ENCODE data around the gene INSM2.

INSM2 gene

DNA sequence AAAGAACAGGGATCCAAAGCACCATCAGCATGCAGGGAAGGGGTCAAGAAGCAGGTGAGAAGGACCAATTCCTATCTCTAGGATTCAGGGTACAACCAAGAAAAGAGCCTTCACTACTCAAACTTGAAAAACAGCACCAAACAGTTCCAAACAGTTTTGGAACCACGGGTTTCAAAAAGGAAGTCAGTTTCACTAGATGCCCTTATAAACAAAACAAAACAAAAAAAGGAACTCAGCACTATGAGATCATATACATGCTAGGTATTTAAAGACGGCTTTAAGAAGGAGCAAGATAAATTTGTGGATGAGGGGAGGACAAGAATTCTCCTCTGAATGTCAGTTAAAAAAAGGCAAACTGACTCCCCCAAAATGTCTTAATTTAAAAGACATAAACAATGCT, 6.0 kb downstream of the INSM2 start:
- TF ChIP-seq, protein P1, sequence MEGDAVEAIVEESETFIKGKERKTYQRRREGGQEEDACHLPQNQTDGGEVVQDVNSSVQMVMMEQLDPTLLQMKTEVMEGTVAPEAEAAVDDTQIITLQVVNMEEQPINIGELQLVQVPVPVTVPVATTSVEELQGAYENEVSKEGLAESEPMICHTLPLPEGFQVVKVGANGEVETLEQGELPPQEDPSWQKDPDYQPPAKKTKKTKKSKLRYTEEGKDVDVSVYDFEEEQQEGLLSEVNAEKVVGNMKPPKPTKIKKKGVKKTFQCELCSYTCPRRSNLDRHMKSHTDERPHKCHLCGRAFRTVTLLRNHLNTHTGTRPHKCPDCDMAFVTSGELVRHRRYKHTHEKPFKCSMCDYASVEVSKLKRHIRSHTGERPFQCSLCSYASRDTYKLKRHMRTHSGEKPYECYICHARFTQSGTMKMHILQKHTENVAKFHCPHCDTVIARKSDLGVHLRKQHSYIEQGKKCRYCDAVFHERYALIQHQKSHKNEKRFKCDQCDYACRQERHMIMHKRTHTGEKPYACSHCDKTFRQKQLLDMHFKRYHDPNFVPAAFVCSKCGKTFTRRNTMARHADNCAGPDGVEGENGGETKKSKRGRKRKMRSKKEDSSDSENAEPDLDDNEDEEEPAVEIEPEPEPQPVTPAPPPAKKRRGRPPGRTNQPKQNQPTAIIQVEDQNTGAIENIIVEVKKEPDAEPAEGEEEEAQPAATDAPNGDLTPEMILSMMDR (IDR thresholded peaks at IDR 0.05; ENCODE audit: low read depth, low read length): no peak
- H3K4me3 ChIP-seq (replicated peaks in 1 of 2; ENCODE audit: low read depth in 2 of 2, low read length in 2 of 2): no peak overlapping the region
- no peak for DNase-seq (ENCODE audit: low read depth in 2 of 2)

DNA sequence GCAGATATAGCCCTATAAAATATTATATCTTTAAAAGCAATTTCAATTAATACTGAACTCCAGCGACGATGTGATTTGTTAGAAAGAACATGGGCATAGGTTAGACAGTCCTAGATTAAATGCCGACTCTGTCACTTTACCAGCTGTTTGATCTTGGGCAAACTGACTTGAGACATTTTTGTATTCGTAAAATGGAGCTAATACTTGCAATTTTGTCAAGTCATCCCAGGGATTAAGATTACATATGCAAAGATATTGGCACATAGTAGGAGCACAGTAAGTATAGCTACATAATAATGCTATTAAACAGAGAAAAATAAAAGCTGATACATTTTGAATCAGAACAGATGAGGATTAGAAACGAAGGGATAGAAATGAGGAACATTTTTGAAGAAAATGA, 9.0 kb downstream of the INSM2 start:
- DNase-seq (ENCODE audit: low read depth in 2 of 2): no peak
- TF ChIP-seq, protein P1 (IDR thresholded peaks at IDR 0.05; ENCODE audit: low read depth, low read length): no peak
- no peak overlapping the region for H3K4me3 ChIP-seq (replicated peaks in 1 of 2; ENCODE audit: low read depth in 2 of 2, low read length in 2 of 2)

DNA sequence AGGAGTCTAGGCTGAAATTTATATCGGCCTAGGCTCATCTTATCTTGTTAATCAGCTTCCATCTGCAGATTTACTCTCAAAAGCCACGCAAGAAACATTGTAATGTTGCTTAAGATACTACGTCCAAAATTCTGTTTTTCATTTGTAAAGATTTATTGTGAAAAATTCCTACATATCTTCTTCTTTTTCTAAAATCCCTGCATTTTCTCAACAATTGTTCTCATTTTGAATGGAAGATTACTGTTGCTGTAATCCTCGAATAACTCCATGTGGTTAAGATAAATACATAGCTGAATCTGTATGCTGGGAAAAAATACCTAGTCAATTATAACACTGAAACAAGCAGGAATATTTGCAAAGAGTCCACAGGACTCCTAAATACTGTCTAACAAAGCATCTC, 15.6 kb downstream of the INSM2 start:
- TF ChIP-seq, protein P1 (IDR thresholded peaks at IDR 0.05; ENCODE audit: low read depth, low read length): no peak
- no peak overlapping the region for H3K4me3 ChIP-seq (replicated peaks in 1 of 2; ENCODE audit: low read depth in 2 of 2, low read length in 2 of 2)
- no peak for DNase-seq (ENCODE audit: low read depth in 2 of 2)

DNA sequence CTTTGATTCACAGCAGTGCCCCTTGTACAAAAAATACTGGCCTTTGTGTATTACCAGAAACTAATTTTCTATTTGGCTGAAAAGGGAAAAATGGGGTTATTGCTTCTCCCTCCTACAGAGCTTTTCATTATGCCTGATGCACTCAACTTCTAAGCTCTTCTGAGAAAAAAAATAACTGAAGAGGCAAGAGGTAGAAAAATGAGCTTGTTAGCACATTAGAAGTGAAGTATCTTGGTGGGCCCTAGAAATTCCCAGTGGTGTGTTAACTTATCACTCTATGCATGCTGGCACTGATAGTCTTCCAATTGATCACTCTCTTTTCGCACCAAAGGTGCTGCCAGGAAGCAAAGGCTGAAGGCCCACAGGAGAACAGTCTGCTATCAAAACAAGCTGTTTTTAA, 17.1 kb downstream of the INSM2 start:
- no peak overlapping the region for H3K4me3 ChIP-seq (replicated peaks in 1 of 2; ENCODE audit: low read depth in 2 of 2, low read length in 2 of 2)
- DNase-seq (ENCODE audit: low read depth in 2 of 2): no peak
- TF ChIP-seq, protein P1 (IDR thresholded peaks at IDR 0.05; ENCODE audit: low read depth, low read length): no peak

DNA sequence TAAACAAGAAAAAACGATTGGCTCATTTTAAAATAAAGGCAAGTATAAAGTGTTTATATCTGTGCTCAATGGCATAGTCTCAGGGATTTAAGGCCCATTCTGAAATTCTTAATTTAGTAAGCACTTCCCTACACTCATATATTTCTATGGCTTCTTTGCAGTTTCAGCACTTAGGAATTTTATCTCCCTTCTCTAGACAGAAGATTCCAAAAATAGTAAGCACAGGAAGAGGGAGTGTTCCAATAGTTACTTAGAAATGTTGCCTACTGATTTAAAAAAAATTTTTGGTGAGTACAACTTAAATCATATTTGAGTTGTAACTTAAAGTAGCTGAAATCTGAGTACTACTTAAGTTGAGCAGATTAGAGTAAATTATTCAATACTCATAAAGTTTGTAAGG, 19.8 kb downstream of the INSM2 start:
- TF ChIP-seq, protein P1 (IDR thresholded peaks at IDR 0.05; ENCODE audit: low read depth, low read length): no peak
- peak; percentile 58 to 75 for DNase-seq (ENCODE audit: low read depth in 2 of 2)
- no peak overlapping the region for H3K4me3 ChIP-seq (replicated peaks in 1 of 2; ENCODE audit: low read depth in 2 of 2, low read length in 2 of 2)

DNA sequence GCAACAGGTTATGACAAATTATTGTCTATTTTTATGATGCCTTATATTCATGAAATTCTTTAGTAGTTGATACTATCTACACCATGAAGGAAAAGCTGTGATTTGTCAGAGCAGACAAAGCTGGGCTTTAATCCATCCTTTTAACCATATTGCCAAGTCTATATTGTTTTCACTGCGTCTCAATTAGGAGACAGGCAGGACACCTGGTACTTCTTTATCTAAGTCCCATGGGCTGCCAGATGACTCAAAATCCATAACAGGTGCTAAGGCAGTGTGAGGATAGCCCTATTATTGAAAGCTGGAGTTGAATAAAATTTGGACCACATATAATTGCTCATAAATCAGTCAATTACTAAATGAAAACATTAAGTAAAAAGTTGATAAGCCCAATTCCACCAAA, 22.6 kb downstream of the INSM2 start:
- TF ChIP-seq, protein P1 (IDR thresholded peaks at IDR 0.05; ENCODE audit: low read depth, low read length): no peak
- no peak for DNase-seq (ENCODE audit: low read depth in 2 of 2)
- no peak overlapping the region for H3K4me3 ChIP-seq (replicated peaks in 1 of 2; ENCODE audit: low read depth in 2 of 2, low read length in 2 of 2)

DNA sequence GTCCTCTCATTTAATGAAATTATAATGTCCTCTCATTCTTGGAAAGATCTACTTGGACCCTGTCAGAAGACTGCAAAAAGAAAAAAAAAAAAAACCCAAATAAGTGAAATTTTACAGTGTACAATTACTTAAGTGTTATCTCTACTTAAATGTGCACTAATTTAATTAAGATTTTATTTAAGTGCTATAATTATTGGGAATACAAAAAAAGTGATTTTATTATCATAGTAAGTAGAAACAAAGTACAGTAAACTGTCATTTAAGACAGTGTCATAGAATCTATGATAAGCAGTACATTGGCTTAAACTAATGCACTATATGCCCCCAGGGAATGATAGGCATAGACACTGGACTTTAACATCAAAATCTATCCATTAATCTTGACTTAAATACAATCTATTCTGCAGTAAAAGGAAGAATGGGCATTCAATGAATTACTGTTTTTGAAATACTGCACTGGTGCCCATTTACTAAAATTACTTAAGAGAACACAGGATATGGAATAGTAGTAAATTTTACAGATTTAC, 23.3 kb downstream of the INSM2 start:
- TF ChIP-seq, protein P1 (IDR thresholded peaks at IDR 0.05; ENCODE audit: low read depth, low read length): no peak
- no peak for DNase-seq (ENCODE audit: low read depth in 2 of 2)
- no peak overlapping the region for H3K4me3 ChIP-seq (replicated peaks in 1 of 2; ENCODE audit: low read depth in 2 of 2, low read length in 2 of 2)

Data from cardiac fibroblast (primary cell).